ENCODE data around the gene DUSP6. TPM values are rescaled to one million over a fixed set of nuclear protein-coding genes. Genes with fewer than 3 reads are reported as not detected.

The DUSP6 gene
- total and polyA plus RNA-seq, 9 of the 15 experiments (the other 6 are each of a cell fraction or from before 2014, with no cell fraction given), result 0.04 to 0.60 (median 0.08) TPM; not detected in 2

DNA sequence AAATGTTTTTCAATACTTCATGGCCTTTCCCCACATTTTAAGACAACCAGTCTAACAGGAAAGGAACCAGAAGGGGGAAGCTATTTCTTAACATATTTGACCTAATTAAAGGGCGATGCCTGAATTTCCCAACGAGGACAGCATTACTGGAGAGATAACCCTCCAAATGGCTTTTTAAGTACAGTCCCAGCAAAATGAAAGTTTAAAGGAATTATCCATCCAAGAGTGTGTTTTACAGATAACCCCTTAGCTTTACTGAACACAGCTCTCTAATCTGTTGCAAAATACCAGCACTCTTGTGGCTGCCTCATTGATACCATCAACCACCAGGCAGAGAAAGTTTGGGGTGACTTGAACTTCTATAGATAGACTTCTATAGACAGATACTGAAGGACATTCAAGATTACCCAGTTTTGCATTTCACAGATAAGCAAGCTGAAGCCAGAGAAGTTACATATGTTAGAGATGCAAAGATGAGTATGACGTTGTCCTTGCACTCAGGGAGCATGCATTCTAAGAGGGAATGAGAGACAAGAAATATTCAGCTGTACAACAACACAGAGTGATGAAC is 41.3 kb upstream of the DUSP6 start (continued):
- TF ChIP-seq CBFA2T2 (conservative IDR thresholded peaks at IDR 0.05) (peak; percentile 97), GATA2 (CRISPR knock-in tag; IDR thresholded peaks at IDR 0.05) (peak; percentile 96), RNF2 (IDR thresholded peaks at IDR 0.05) (peak; percentile 80), CREBBP (IDR thresholded peaks at IDR 0.05; ENCODE audit: low read depth, low read length) (no peak), IRF9 (tag; IDR thresholded peaks at IDR 0.05) (peak; percentile 52; the same call in 1 of the 2 replicates), GABPB1 (CRISPR knock-in tag; IDR thresholded peaks at IDR 0.05) (no peak), CHAMP1 (IDR thresholded peaks at IDR 0.05) (peak; percentile 79; the same call in 1 of the 2 replicates), NFE2 (IDR thresholded peaks at IDR 0.05; ENCODE audit: low read depth) (peak; percentile 36; the same call in 1 of the 2 replicates), NR2C2 (CRISPR knock-in tag; IDR thresholded peaks at IDR 0.05) (no peak), NR2C2 (tag; IDR thresholded peaks at IDR 0.05) (peak; percentile 43; the same call in 1 of the 2 replicates), PRPF4 (IDR thresholded peaks at IDR 0.05; ENCODE audit: insufficient read depth, low read depth, low read length, poor library complexity, severe bottlenecking) (no peak), NFATC3 (IDR thresholded peaks at IDR 0.05) (peak; percentile 49; the same call in 1 of the 2 replicates), MEF2D (tag; conservative IDR thresholded peaks at IDR 0.05; ENCODE audit: low read depth) (peak; percentile 98), DPF2 (IDR thresholded peaks at IDR 0.05) (peak; percentile 94), ZNF639 (CRISPR knock-in tag; conservative IDR thresholded peaks at IDR 0.05 in 1 of 2, IDR thresholded peaks at IDR 0.05 in 1 of 2) (peak in 1 of 2 experiments; percentile 93; a peak in 2 of 4 replicates), SMARCA4 (IDR thresholded peaks at IDR 0.05) (peak; percentile 95), ZNF75A (CRISPR knock-in tag; IDR thresholded peaks at IDR 0.05) (0 out of 2 replicates have a peak, but pooled peaks have one; percentile 42), PKNOX1 (IDR thresholded peaks at IDR 0.05) (no peak), ZNF766 (CRISPR knock-in tag; conservative IDR thresholded peaks at IDR 0.05) (peak; percentile 62), NR4A1 (CRISPR knock-in tag; IDR thresholded peaks at IDR 0.05) (no peak), NR4A1 (tag; IDR thresholded peaks at IDR 0.05) (peak; percentile 75)

Measured in K562 (cell line).